ENCODE results near the gene SEC22B. TPM values are rescaled to one million over a fixed set of nuclear protein-coding genes. Genes with fewer than 3 reads are reported as not detected.
"Not testable (repeated sequence)": the region's sequence is repeated elsewhere in the genome, so short reads cannot be mapped to it uniquely, and the experiment has no call there.

The SEC22B gene
- total RNA-seq, 1 donor from 2014 or later: 26.6 TPM

GRCh38 chr1:120178799-120179756, 2.8 kb upstream of the SEC22B start:
- Histone ChIP-seq H3K36me3 (ENCODE audit: control insufficient read depth in 3 of 3, insufficient read depth in 3 of 3, low read length in 3 of 3) (no peaks in the 10 kb centered on the region), H3K9ac (ENCODE audit: low read depth in 1 of 3, low read length in 3 of 3) (no peak overlapping the region), H3K27me3 (ENCODE audit: control insufficient read depth in 3 of 3, insufficient read depth in 3 of 3, low read length in 3 of 3) (no peaks in the 10 kb centered on the region), H3K4me1 (ENCODE audit: control insufficient read depth in 3 of 3, insufficient read depth in 3 of 3, low read length in 3 of 3) (peaks cover 0 to 7% (median 0%) of the 10 kb centered on the region in 3 donors), H3K4me3 (ENCODE audit: low read length in 3 of 3) (no peak overlapping the region), H3K9me3 (ENCODE audit: control insufficient read depth in 3 of 3, low read length in 3 of 3) (no peaks in the 10 kb centered on the region), H3K27ac (ENCODE audit: low read depth, low read length) (no peak overlapping the region)

GRCh38 chr1:120178058-120178457, 1.7 kb upstream of the SEC22B start:
- H3K27ac ChIP-seq (ENCODE audit: low read depth, low read length); H3K27me3 ChIP-seq (ENCODE audit: control insufficient read depth in 3 of 3, insufficient read depth in 3 of 3, low read length in 3 of 3); H3K9me3 ChIP-seq (ENCODE audit: control insufficient read depth in 3 of 3, low read length in 3 of 3); H3K36me3 ChIP-seq (ENCODE audit: control insufficient read depth in 3 of 3, insufficient read depth in 3 of 3, low read length in 3 of 3); H3K4me3 ChIP-seq (ENCODE audit: low read length in 3 of 3); H3K9ac ChIP-seq (ENCODE audit: low read depth in 1 of 3, low read length in 3 of 3); H3K4me1 ChIP-seq (ENCODE audit: control insufficient read depth in 3 of 3, insufficient read depth in 3 of 3, low read length in 3 of 3): not testable (repeated sequence)

GRCh38 chr1:120175688-120176087, 632 bp downstream of the SEC22B start:
- not testable (repeated sequence) for H3K27me3 ChIP-seq (ENCODE audit: control insufficient read depth in 3 of 3, insufficient read depth in 3 of 3, low read length in 3 of 3); H3K36me3 ChIP-seq (ENCODE audit: control insufficient read depth in 3 of 3, insufficient read depth in 3 of 3, low read length in 3 of 3); H3K4me1 ChIP-seq (ENCODE audit: control insufficient read depth in 3 of 3, insufficient read depth in 3 of 3, low read length in 3 of 3); H3K9me3 ChIP-seq (ENCODE audit: control insufficient read depth in 3 of 3, low read length in 3 of 3)
- Histone ChIP-seq H3K9ac (ENCODE audit: low read depth in 1 of 3, low read length in 3 of 3) (peak overlapping the region; percentile 91 to 96 (median 91)), H3K27ac (ENCODE audit: low read depth, low read length) (peak overlapping the region; percentile 87), H3K4me3 (ENCODE audit: low read length in 3 of 3) (peak overlapping the region; percentile 81 to 94 (median 92))

DNA sequence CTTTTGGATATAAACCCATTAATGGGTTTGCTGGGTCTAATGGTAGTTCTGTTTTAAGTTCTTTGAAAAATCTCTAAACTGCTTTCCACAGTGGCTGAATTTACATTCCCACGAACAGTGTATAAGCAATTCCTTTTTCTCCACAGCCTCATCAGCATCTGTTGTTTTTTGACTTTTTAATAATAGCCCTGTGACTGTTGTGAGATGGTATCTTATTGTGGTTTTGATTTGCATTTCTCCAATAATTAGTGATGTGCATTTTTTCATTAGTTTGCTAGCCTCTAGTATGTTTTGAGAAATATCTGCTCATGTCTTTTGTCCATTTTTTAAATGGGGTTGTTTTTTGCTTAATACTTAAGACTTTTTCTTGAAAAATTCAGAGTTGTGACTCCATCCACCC, 11.6 kb downstream of the SEC22B start:
- H3K36me3 ChIP-seq (ENCODE audit: control insufficient read depth in 3 of 3, insufficient read depth in 3 of 3, low read length in 3 of 3); H3K27ac ChIP-seq (ENCODE audit: low read depth, low read length); H3K4me1 ChIP-seq (ENCODE audit: control insufficient read depth in 3 of 3, insufficient read depth in 3 of 3, low read length in 3 of 3); H3K27me3 ChIP-seq (ENCODE audit: control insufficient read depth in 3 of 3, insufficient read depth in 3 of 3, low read length in 3 of 3); H3K4me3 ChIP-seq (ENCODE audit: low read length in 3 of 3); H3K9ac ChIP-seq (ENCODE audit: low read depth in 1 of 3, low read length in 3 of 3); H3K9me3 ChIP-seq (ENCODE audit: control insufficient read depth in 3 of 3, low read length in 3 of 3): not testable (repeated sequence)

- H3K27me3 ChIP-seq (ENCODE audit: control insufficient read depth in 3 of 3, insufficient read depth in 3 of 3, low read length in 3 of 3): not testable (repeated sequence)
These were observed 14.3 kb downstream of the SEC22B start for GRCh38 chr1:120162015-120162414.

GRCh38 chr1:120158495-120158894, 17.8 kb downstream of the SEC22B start:
- not testable (repeated sequence) for H3K9ac ChIP-seq (ENCODE audit: low read depth in 1 of 3, low read length in 3 of 3); H3K9me3 ChIP-seq (ENCODE audit: control insufficient read depth in 3 of 3, low read length in 3 of 3); H3K4me3 ChIP-seq (ENCODE audit: low read length in 3 of 3); H3K4me1 ChIP-seq (ENCODE audit: control insufficient read depth in 3 of 3, insufficient read depth in 3 of 3, low read length in 3 of 3); H3K36me3 ChIP-seq (ENCODE audit: control insufficient read depth in 3 of 3, insufficient read depth in 3 of 3, low read length in 3 of 3); H3K27ac ChIP-seq (ENCODE audit: low read depth, low read length); H3K27me3 ChIP-seq (ENCODE audit: control insufficient read depth in 3 of 3, insufficient read depth in 3 of 3, low read length in 3 of 3)

More at GRCh38 chr1:120162015-120162414, 14.3 kb downstream of the SEC22B start:
- not testable (repeated sequence) for H3K9me3 ChIP-seq (ENCODE audit: control insufficient read depth in 3 of 3, low read length in 3 of 3); H3K9ac ChIP-seq (ENCODE audit: low read depth in 1 of 3, low read length in 3 of 3); H3K4me1 ChIP-seq (ENCODE audit: control insufficient read depth in 3 of 3, insufficient read depth in 3 of 3, low read length in 3 of 3); H3K27ac ChIP-seq (ENCODE audit: low read depth, low read length); H3K36me3 ChIP-seq (ENCODE audit: control insufficient read depth in 3 of 3, insufficient read depth in 3 of 3, low read length in 3 of 3); H3K4me3 ChIP-seq (ENCODE audit: low read length in 3 of 3)

- not testable (repeated sequence) for H3K27ac ChIP-seq (ENCODE audit: low read depth, low read length); H3K36me3 ChIP-seq (ENCODE audit: control insufficient read depth in 3 of 3, insufficient read depth in 3 of 3, low read length in 3 of 3); H3K27me3 ChIP-seq (ENCODE audit: control insufficient read depth in 3 of 3, insufficient read depth in 3 of 3, low read length in 3 of 3); H3K4me3 ChIP-seq (ENCODE audit: low read length in 3 of 3); H3K9ac ChIP-seq (ENCODE audit: low read depth in 1 of 3, low read length in 3 of 3); H3K9me3 ChIP-seq (ENCODE audit: control insufficient read depth in 3 of 3, low read length in 3 of 3); H3K4me1 ChIP-seq (ENCODE audit: control insufficient read depth in 3 of 3, insufficient read depth in 3 of 3, low read length in 3 of 3)
These were observed 18.2 kb downstream of the SEC22B start for GRCh38 chr1:120158086-120158485.

DNA sequence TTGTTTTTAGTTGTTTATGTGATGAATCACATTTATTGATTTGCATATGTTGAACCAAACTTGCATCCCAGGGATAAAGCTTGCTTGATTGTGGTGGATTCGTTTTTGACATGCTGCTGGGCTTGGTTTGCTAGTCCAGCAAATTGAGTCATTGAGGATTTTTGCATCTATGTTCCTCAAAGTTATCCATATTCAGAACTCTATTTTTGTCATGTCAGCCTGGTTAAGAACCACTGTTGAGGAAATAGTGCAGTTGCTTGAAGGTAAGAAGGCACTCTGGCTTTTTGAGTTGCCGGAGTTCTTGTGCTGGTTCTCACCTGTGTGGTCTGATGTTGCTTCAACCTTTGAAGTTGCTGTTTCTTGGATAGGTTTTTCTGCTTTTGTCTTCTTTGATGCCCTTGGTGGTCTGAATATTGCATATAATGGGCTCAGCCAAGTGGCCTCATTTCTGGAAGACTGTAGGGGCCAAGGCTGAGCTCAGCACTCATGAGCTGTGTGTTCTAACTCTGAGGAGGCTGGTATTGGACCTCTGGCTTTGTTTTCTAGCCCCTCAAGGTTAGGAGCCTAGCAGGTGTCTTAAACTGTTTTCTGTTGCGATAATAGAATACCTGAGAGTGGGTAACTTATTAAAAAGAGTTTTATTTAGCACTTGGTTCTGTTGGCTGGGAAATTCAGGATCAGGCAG, 26.0 kb downstream of the SEC22B start:
- H3K27me3 ChIP-seq (ENCODE audit: control insufficient read depth in 3 of 3, insufficient read depth in 3 of 3, low read length in 3 of 3); H3K4me1 ChIP-seq (ENCODE audit: control insufficient read depth in 3 of 3, insufficient read depth in 3 of 3, low read length in 3 of 3); H3K36me3 ChIP-seq (ENCODE audit: control insufficient read depth in 3 of 3, insufficient read depth in 3 of 3, low read length in 3 of 3); H3K9me3 ChIP-seq (ENCODE audit: control insufficient read depth in 3 of 3, low read length in 3 of 3); H3K27ac ChIP-seq (ENCODE audit: low read depth, low read length); H3K4me3 ChIP-seq (ENCODE audit: low read length in 3 of 3); H3K9ac ChIP-seq (ENCODE audit: low read depth in 1 of 3, low read length in 3 of 3): not testable (repeated sequence)

- H3K27me3 ChIP-seq (ENCODE audit: control insufficient read depth in 3 of 3, insufficient read depth in 3 of 3, low read length in 3 of 3); H3K27ac ChIP-seq (ENCODE audit: low read depth, low read length); H3K9me3 ChIP-seq (ENCODE audit: control insufficient read depth in 3 of 3, low read length in 3 of 3); H3K9ac ChIP-seq (ENCODE audit: low read depth in 1 of 3, low read length in 3 of 3); H3K4me3 ChIP-seq (ENCODE audit: low read length in 3 of 3); H3K36me3 ChIP-seq (ENCODE audit: control insufficient read depth in 3 of 3, insufficient read depth in 3 of 3, low read length in 3 of 3); H3K4me1 ChIP-seq (ENCODE audit: control insufficient read depth in 3 of 3, insufficient read depth in 3 of 3, low read length in 3 of 3): not testable (repeated sequence)
These were observed 26.8 kb downstream of the SEC22B start for GRCh38 chr1:120149420-120150059.

GRCh38 chr1:120145806-120146205, 30.5 kb downstream of the SEC22B start:
- H3K27ac ChIP-seq (ENCODE audit: low read depth, low read length); H3K9ac ChIP-seq (ENCODE audit: low read depth in 1 of 3, low read length in 3 of 3); H3K4me1 ChIP-seq (ENCODE audit: control insufficient read depth in 3 of 3, insufficient read depth in 3 of 3, low read length in 3 of 3); H3K36me3 ChIP-seq (ENCODE audit: control insufficient read depth in 3 of 3, insufficient read depth in 3 of 3, low read length in 3 of 3); H3K9me3 ChIP-seq (ENCODE audit: control insufficient read depth in 3 of 3, low read length in 3 of 3); H3K4me3 ChIP-seq (ENCODE audit: low read length in 3 of 3); H3K27me3 ChIP-seq (ENCODE audit: control insufficient read depth in 3 of 3, insufficient read depth in 3 of 3, low read length in 3 of 3): not testable (repeated sequence)
